Psoas muscle (tissue), 8 donors: Measurements from ENCODE around the gene KIAA1671. TPM values are rescaled to one million over a fixed set of nuclear protein-coding genes. Genes with fewer than 3 reads are reported as not detected.
A peak's percentile ranks its signal among the peaks of the same experiment; 100 is the strongest.

Experiments used
- ATAC-seq, 4 donors: fragments of 200-7000 bp; cut with Tn5 transposase; one replicate each; pipeline ENCODE4 v1.9.1; 2020; ENCODE audit warnings: moderate library complexity in 3 of 4, mild to moderate bottlenecking in 2 of 4
- DNase-seq, 2 donors: peaks; one replicate each; pipeline ENCODE4 v3.0.0-alpha.2; 2020
- H3K27ac ChIP-seq: fragments of 200-600 bp; one replicate; pipeline ENCODE4 v1.8.0; 2022
- H3K27me3 ChIP-seq, 3 donors: fragments of 200-600 bp in 1 of 3; one replicate each; pipeline versions ENCODE4 v1.6.1 to v1.8.0; 2013 to 2022; ENCODE audit warnings: low read length in 2 of 3, mild to moderate bottlenecking in 2 of 3, moderate library complexity in 1 of 3; ENCODE audit not compliant: insufficient read depth in 3 of 3
- H3K36me3 ChIP-seq, 2 donors: fragments of 200-600 bp in 1 of 2; one replicate each; pipeline versions ENCODE4 v1.6.1 to v1.8.0; 2013 to 2022; ENCODE audit warnings: low read depth in 1 of 2, mild to moderate bottlenecking in 1 of 2, moderate library complexity in 1 of 2; ENCODE audit not compliant: insufficient read depth in 1 of 2
- H3K4me1 ChIP-seq: fragments of 200-600 bp; one replicate; pipeline ENCODE4 v1.8.0; 2022
- H3K4me3 ChIP-seq: fragments of 200-600 bp; one replicate; pipeline ENCODE4 v1.8.0; 2022; ENCODE audit warnings: mild to moderate bottlenecking
- H3K9me3 ChIP-seq: fragments of 200-600 bp; one replicate; pipeline ENCODE4 v1.8.0; 2022
- WGBS, 3 donors: extraction: QIAGEN DNeasy Blood & Tissue Kit; methylation state at CpG; one replicate each; pipeline versions ENCODE4 v1.1.6 to v1.1.7; 2013; 5-methylcytosine and 5-hydroxymethylcytosine counted together
- intact Hi-C, 2 donors: fragments of 100-400 bp; cut with DNase I; formaldehyde crosslinking; loops; one replicate each; pipeline versions ENCODE4 v1.11.0 to v1.14.2; 2022
- polyA plus RNA-seq, 3 donors: library from polyadenylated mRNA; stranded (reverse); fragments of 200-250 nt; gene quantifications; one replicate each; pipeline ENCODE4 v1.2.3, GENCODE V29; 2013
- total RNA-seq, 4 donors: library from RNA; stranded (reverse); fragmentation: NEBNext Ultra II Directional in 2 of 4; extraction: Animal tissue kit (Norgen Biotek cat#: 25700) in 2 of 4; gene quantifications; one replicate each; pipeline versions ENCODE4 v1.2.1 to v1.2.4, GENCODE V29; 2021 to 2023
- TF ChIP-seq, protein P1 (sequence below): fragments of 200-600 bp; IDR thresholded peaks from one replicate; pipeline ENCODE4 v1.8.0; 2022; ENCODE audit warnings: antibody characterized with exemption
- donor health status: healthy with polysubstance abuse.
- donor health status: DM: no; HTN: no; CAD: no; lungs with moderate emphysema.
- donor health status: Bipolar disorder and iron deficiency.
- donor health status: healthy.
- donor health status: DM: yes; HTN: yes; CAD: no.
- donor health status: DM: no; HTN: no; CAD: no.
- donor health status: DM: no; HTN: no; CAD: no.
- donor health status: DM: yes; HTN: yes; CAD: no.

The KIAA1671 gene
- total and polyA plus RNA-seq, 7 donors: 1.9 to 56.9 (median 15.8) TPM

DNA sequence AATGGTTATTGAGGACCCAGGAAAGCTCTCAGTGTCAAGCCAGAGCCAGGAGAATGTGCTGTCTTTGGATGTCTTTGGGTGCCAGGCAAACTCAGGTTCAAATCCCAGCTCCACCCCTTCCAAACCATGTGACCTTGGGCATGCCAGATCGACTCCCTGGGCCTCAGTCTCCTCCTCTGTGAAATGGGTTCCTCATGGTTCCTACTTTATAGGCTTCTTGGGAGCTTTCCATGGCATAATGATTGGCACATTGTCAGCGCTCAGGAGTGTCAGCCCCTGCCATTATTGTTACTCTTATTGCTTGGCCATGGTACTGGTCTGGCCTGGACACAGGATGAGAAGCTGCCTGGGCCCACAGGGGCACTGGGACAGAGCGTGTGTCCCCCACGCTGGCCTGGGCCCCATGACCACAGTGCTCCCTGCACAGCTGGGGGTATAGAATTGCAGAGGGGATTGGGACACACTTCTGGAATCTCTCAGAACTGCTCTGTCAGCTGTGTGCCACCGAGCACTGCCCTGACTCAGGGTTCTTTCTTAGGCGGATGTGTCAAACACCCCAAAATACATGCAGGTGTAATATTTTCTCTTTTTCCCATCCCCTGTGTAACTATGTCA is 209.5 kb downstream of the KIAA1671 start:
- Histone ChIP-seq H3K4me3 (no peak overlapping the region), H3K27ac (peak overlapping the region; percentile 64), H3K36me3 (no peaks in the 10 kb centered on the region), H3K4me1 (peaks cover 32% of the 10 kb centered on the region), H3K27me3 (no peaks in the 10 kb centered on the region), H3K9me3 (no peaks in the 10 kb centered on the region)
- DNase-seq (peak; percentile 29 to 69), ATAC-seq (peak; percentile 80 to 87 (median 86))
- WGBS, 3 donors: 52 to 65% (median 54%) methylated on average over 6 of the region's 6 CpGs
- TF ChIP-seq, protein P1, sequence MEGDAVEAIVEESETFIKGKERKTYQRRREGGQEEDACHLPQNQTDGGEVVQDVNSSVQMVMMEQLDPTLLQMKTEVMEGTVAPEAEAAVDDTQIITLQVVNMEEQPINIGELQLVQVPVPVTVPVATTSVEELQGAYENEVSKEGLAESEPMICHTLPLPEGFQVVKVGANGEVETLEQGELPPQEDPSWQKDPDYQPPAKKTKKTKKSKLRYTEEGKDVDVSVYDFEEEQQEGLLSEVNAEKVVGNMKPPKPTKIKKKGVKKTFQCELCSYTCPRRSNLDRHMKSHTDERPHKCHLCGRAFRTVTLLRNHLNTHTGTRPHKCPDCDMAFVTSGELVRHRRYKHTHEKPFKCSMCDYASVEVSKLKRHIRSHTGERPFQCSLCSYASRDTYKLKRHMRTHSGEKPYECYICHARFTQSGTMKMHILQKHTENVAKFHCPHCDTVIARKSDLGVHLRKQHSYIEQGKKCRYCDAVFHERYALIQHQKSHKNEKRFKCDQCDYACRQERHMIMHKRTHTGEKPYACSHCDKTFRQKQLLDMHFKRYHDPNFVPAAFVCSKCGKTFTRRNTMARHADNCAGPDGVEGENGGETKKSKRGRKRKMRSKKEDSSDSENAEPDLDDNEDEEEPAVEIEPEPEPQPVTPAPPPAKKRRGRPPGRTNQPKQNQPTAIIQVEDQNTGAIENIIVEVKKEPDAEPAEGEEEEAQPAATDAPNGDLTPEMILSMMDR: no peak
- intact Hi-C loops: loop anchor here in 1 of 2 donors (2.0 kb wide), 1 partner anchor 51 kb away; no protein-coding TSS in a partner anchor

DNA sequence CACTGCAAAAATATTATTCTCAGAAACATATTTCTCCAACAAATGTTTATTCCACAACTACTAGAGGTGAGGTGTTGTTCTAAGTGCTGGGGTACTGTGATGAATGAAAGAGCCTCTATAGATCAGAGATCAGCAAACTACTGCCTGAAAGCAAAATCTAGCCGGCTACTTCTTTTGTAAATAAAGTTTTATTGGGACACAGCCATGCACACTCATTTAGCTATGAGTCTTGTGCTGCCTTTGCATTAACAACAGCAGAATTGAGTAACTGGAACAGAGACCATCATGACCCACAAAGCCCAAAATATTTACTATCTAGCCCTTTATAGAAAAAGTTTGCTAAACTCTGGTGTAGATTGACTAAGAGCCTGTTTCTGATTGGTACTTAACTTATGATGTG is 210.0 kb downstream of the KIAA1671 start:
- DNase-seq: no peak
- TF ChIP-seq, protein P1: no peak
- H3K4me3 ChIP-seq: no peak overlapping the region
- H3K4me1 ChIP-seq: peaks cover 27% of the 10 kb centered on the region
- ATAC-seq: no peak
- H3K36me3 ChIP-seq: no peaks in the 10 kb centered on the region
- H3K27me3 ChIP-seq: no peaks in the 10 kb centered on the region
- 84 to 91% (median 87%) methylated on average over 1 of the region's 1 CpG for WGBS, 3 donors
- intact Hi-C loops: loop anchor here in 1 of 2 donors (2.0 kb wide), 1 partner anchor 52 kb away; no protein-coding TSS in a partner anchor
- peak overlapping the region; percentile 64 for H3K27ac ChIP-seq
- H3K9me3 ChIP-seq: no peaks in the 10 kb centered on the region

- intact Hi-C loops: no loop called here
- DNase-seq: no peak
- Histone ChIP-seq H3K9me3 (no peaks in the 10 kb centered on the region), H3K27ac (peak overlapping the region; percentile 3), H3K27me3 (no peaks in the 10 kb centered on the region), H3K36me3 (peaks cover 0 to 1% of the 10 kb centered on the region in 2 donors), H3K4me3 (no peak overlapping the region), H3K4me1 (peaks cover 13% of the 10 kb centered on the region)
- 92 to 96% (median 94%) methylated on average over 10 of the region's 10 CpGs for WGBS, 3 donors
- TF ChIP-seq, protein P1: no peak
- no peak for ATAC-seq
These were observed 213.3 kb downstream of the KIAA1671 start for GRCh38 chr22:25165785-25166184.

GRCh38 chr22:25166266-25167040 is 213.9 kb downstream of the KIAA1671 start:
- Histone ChIP-seq H3K27ac (no peak overlapping the region), H3K4me1 (peaks cover 13% of the 10 kb centered on the region), H3K27me3 (no peaks in the 10 kb centered on the region), H3K36me3 (peaks cover 0 to 7% of the 10 kb centered on the region in 2 donors), H3K4me3 (no peak overlapping the region), H3K9me3 (no peaks in the 10 kb centered on the region)
- WGBS, 3 donors: 81 to 84% (median 84%) methylated on average over 9 of the region's 9 CpGs
- intact Hi-C loops: no loop called here
- DNase-seq (no peak), ATAC-seq (no peak)
- TF ChIP-seq, protein P1: no peak
